Measurements from ENCODE around the gene CYBC1.
A peak's percentile ranks its signal among the peaks of the same experiment; 100 is the strongest.

The CYBC1 gene

GRCh38 chr17:82450357-82451106 is at the start of gene CYBC1:
CYBC1 (minus strand) TSS chr17:82450752; CDS start chr17:82449254, 1,498 bp downstream.
- DNase-seq, result peak; percentile 96

- peak; percentile 34 for DNase-seq
Measured at GRCh38 chr17:82497483-82498405, 47.2 kb upstream of the CYBC1 start.

GRCh38 chr17:82496529-82497434 is 46.2 kb upstream of the CYBC1 start:
- DNase-seq, result peak; percentile 95

GRCh38 chr17:82495844-82496528 is 45.4 kb upstream of the CYBC1 start:
- no peak for DNase-seq

GRCh38 chr17:82494236-82495055 is 43.9 kb upstream of the CYBC1 start:
- peak; percentile 93 for DNase-seq

- DNase-seq, result no peak
Measured at GRCh38 chr17:82493226-82493781, 42.8 kb upstream of the CYBC1 start.

- no peak for DNase-seq
Measured at GRCh38 chr17:82492643-82493225, 42.2 kb upstream of the CYBC1 start.

GRCh38 chr17:82491533-82491932 is 41.0 kb upstream of the CYBC1 start:
- no peak for DNase-seq

- no peak for DNase-seq
Measured at GRCh38 chr17:82491196-82491530, 40.6 kb upstream of the CYBC1 start.

- no peak for DNase-seq
Measured at GRCh38 chr17:82490512-82491195, 40.1 kb upstream of the CYBC1 start.

- DNase-seq, result no peak
Measured at GRCh38 chr17:82489851-82490511, 39.4 kb upstream of the CYBC1 start.

GRCh38 chr17:82489117-82489516 is 38.6 kb upstream of the CYBC1 start:
- no peak for DNase-seq

GRCh38 chr17:82487910-82488309 is 37.4 kb upstream of the CYBC1 start:
- DNase-seq, result no peak

- no peak for DNase-seq
Measured at GRCh38 chr17:82486231-82487094, 35.9 kb upstream of the CYBC1 start.

- no peak for DNase-seq
Measured at GRCh38 chr17:82483836-82484235, 33.3 kb upstream of the CYBC1 start.

- no peak for DNase-seq
Measured at GRCh38 chr17:82483204-82483660, 32.7 kb upstream of the CYBC1 start.

GRCh38 chr17:82480318-82480717 is 29.8 kb upstream of the CYBC1 start:
- DNase-seq, result no peak

GRCh38 chr17:82479602-82480001 is 29.1 kb upstream of the CYBC1 start:
- no peak for DNase-seq

Measured in activated CD4-positive, alpha-beta T cell treated with anti-CD3 and anti-CD28 coated beads, Interleukin-2, amount 50 U/mL, for 16 hours (primary cell).